ENCODE data around the gene CGNL1. TPM values are rescaled to one million over a fixed set of nuclear protein-coding genes. Genes with fewer than 3 reads are reported as not detected.

Gene CGNL1
- total RNA-seq, 8 experiments from 2014 or later, result 0.54 to 24.7 (median 0.82) TPM

GRCh38 chr15:57439128-57440027 is 63.1 kb downstream of the CGNL1 start:
- Histone ChIP-seq H3K4me3 (no peak overlapping the region), H3K4me1 (replicated peaks in 1 of 2) (no peaks in the 10 kb centered on the region), H3K27ac (no peak overlapping the region)
- WGBS, 10 experiments, result 67 to 100% (median 94%) methylated on average over 1 to 18 of the region's 26 CpGs
- ATAC-seq (replicated peaks in 6 of 8), result no peak
- in situ Hi-C loops (cut with MboI; ENCODE audit: low pct_unique_long_range_greater_than_20kb in 2 of 9, low sequenced_read_pairs in 9 of 9, unreplicated experiment in 9 of 9), result no loop called here

- WGBS, 10 experiments, result 62 to 100% (median 83%) methylated on average over 1 to 3 of the region's 3 CpGs; no CpG with 5 or more reads in 1 of the 10 experiments
- ATAC-seq (replicated peaks in 6 of 8), result no peak
- in situ Hi-C loops (cut with MboI; ENCODE audit: low pct_unique_long_range_greater_than_20kb in 2 of 9, low sequenced_read_pairs in 9 of 9, unreplicated experiment in 9 of 9), result no loop called here
- Histone ChIP-seq H3K4me3 (no peak overlapping the region), H3K4me1 (replicated peaks in 1 of 2) (no peaks in the 10 kb centered on the region), H3K27ac (no peak overlapping the region)
Measured at GRCh38 chr15:57440167-57440566, 63.9 kb downstream of the CGNL1 start.

- WGBS, 10 experiments, result 0 to 67% (median 0%) methylated on average over 1 of the region's 1 CpG; no CpG with 5 or more reads in 5 of the 10 experiments
- H3K27ac ChIP-seq, result no peak overlapping the region
- in situ Hi-C loops (cut with MboI; ENCODE audit: low pct_unique_long_range_greater_than_20kb in 2 of 9, low sequenced_read_pairs in 9 of 9, unreplicated experiment in 9 of 9), result no loop called here
- peak in 2 of 8 experiments; percentile 77 to 89 for ATAC-seq (replicated peaks in 6 of 8)
- H3K4me1 ChIP-seq (replicated peaks in 1 of 2), result peaks cover 0 to 1% of the 10 kb centered on the region in 2 donors
- no peak overlapping the region for H3K4me3 ChIP-seq
Measured at GRCh38 chr15:57440799-57441198, 64.5 kb downstream of the CGNL1 start.

- no peak for ATAC-seq (replicated peaks in 6 of 8)
- Histone ChIP-seq H3K4me1 (replicated peaks in 1 of 2) (peaks cover 0 to 2% of the 10 kb centered on the region in 2 donors), H3K4me3 (no peak overlapping the region), H3K27ac (no peak overlapping the region)
- in situ Hi-C loops (cut with MboI; ENCODE audit: low pct_unique_long_range_greater_than_20kb in 2 of 9, low sequenced_read_pairs in 9 of 9, unreplicated experiment in 9 of 9), result no loop called here
- WGBS, 10 experiments, result 68 to 100% (median 85%) methylated on average over 1 to 3 of the region's 3 CpGs; no CpG with 5 or more reads in 2 of the 10 experiments
Measured at GRCh38 chr15:57442335-57442734, 66.0 kb downstream of the CGNL1 start.

GRCh38 chr15:57443486-57443885 is 67.2 kb downstream of the CGNL1 start:
- Histone ChIP-seq H3K4me1 (replicated peaks in 1 of 2) (peaks cover 0 to 2% of the 10 kb centered on the region in 2 donors), H3K27ac (no peak overlapping the region), H3K4me3 (no peak overlapping the region)
- WGBS, 10 experiments, result 40 to 100% (median 93%) methylated on average over 1 to 8 of the region's 8 CpGs; no CpG with 5 or more reads in 1 of the 10 experiments
- in situ Hi-C loops (cut with MboI; ENCODE audit: low pct_unique_long_range_greater_than_20kb in 2 of 9, low sequenced_read_pairs in 9 of 9, unreplicated experiment in 9 of 9), result no loop called here
- no peak for ATAC-seq (replicated peaks in 6 of 8)

- in situ Hi-C loops (cut with MboI; ENCODE audit: low pct_unique_long_range_greater_than_20kb in 2 of 9, low sequenced_read_pairs in 9 of 9, unreplicated experiment in 9 of 9), result no loop called here
- peaks cover 0 to 2% of the 10 kb centered on the region in 2 donors for H3K4me1 ChIP-seq (replicated peaks in 1 of 2)
- WGBS, 10 experiments, result 7 to 100% (median 72%) methylated on average over 1 to 5 of the region's 5 CpGs
- H3K27ac ChIP-seq, result no peak overlapping the region
- ATAC-seq (replicated peaks in 6 of 8), result peak in 4 of 8 experiments; percentile 20 to 62 (median 30)
- H3K4me3 ChIP-seq, result no peak overlapping the region
Measured at GRCh38 chr15:57444877-57445513, 68.7 kb downstream of the CGNL1 start.

- Histone ChIP-seq H3K4me1 (replicated peaks in 1 of 2) (peaks cover 0 to 2% of the 10 kb centered on the region in 2 donors), H3K27ac (no peak overlapping the region), H3K4me3 (no peak overlapping the region)
- WGBS, 10 experiments, result 56 to 100% (median 73%) methylated on average over 1 of the region's 1 CpG; no CpG with 5 or more reads in 2 of the 10 experiments
- peak in 4 of 8 experiments; percentile 40 to 71 (median 54) for ATAC-seq (replicated peaks in 6 of 8)
- in situ Hi-C loops (cut with MboI; ENCODE audit: low pct_unique_long_range_greater_than_20kb in 2 of 9, low sequenced_read_pairs in 9 of 9, unreplicated experiment in 9 of 9), result no loop called here
Measured at GRCh38 chr15:57445872-57446271, 69.6 kb downstream of the CGNL1 start.

- WGBS, 10 experiments, result 57 to 96% (median 92%) methylated on average over 2 to 3 of the region's 3 CpGs
- in situ Hi-C loops (cut with MboI; ENCODE audit: low pct_unique_long_range_greater_than_20kb in 2 of 9, low sequenced_read_pairs in 9 of 9, unreplicated experiment in 9 of 9), result no loop called here
- Histone ChIP-seq H3K4me3 (no peak overlapping the region), H3K27ac (no peak overlapping the region), H3K4me1 (replicated peaks in 1 of 2) (peaks cover 0 to 2% of the 10 kb centered on the region in 2 donors)
- no peak for ATAC-seq (replicated peaks in 6 of 8)
Measured at GRCh38 chr15:57446393-57446792, 70.1 kb downstream of the CGNL1 start.

GRCh38 chr15:57451555-57451954 is 75.2 kb downstream of the CGNL1 start:
- in situ Hi-C loops (cut with MboI; ENCODE audit: low pct_unique_long_range_greater_than_20kb in 2 of 9, low sequenced_read_pairs in 9 of 9, unreplicated experiment in 9 of 9), result no loop called here
- H3K27ac ChIP-seq, result no peak overlapping the region
- no peaks in the 10 kb centered on the region for H3K4me1 ChIP-seq (replicated peaks in 1 of 2)
- no peak overlapping the region for H3K4me3 ChIP-seq
- ATAC-seq (replicated peaks in 6 of 8), result no peak

GRCh38 chr15:57452090-57452754 is 75.9 kb downstream of the CGNL1 start:
- no peaks in the 10 kb centered on the region for H3K4me1 ChIP-seq (replicated peaks in 1 of 2)
- no peak overlapping the region for H3K4me3 ChIP-seq
- no peak for ATAC-seq (replicated peaks in 6 of 8)
- 69 to 100% (median 90%) methylated on average over 2 to 11 of the region's 11 CpGs for WGBS, 10 experiments
- no peak overlapping the region for H3K27ac ChIP-seq
- in situ Hi-C loops (cut with MboI; ENCODE audit: low pct_unique_long_range_greater_than_20kb in 2 of 9, low sequenced_read_pairs in 9 of 9, unreplicated experiment in 9 of 9), result no loop called here

- Histone ChIP-seq H3K27ac (no peak overlapping the region), H3K4me3 (no peak overlapping the region), H3K4me1 (replicated peaks in 1 of 2) (no peaks in the 10 kb centered on the region)
- WGBS, 10 experiments, result 60 to 100% (median 83%) methylated on average over 1 to 2 of the region's 2 CpGs; no CpG with 5 or more reads in 3 of the 10 experiments
- no peak for ATAC-seq (replicated peaks in 6 of 8)
- in situ Hi-C loops (cut with MboI; ENCODE audit: low pct_unique_long_range_greater_than_20kb in 2 of 9, low sequenced_read_pairs in 9 of 9, unreplicated experiment in 9 of 9), result no loop called here
Measured at GRCh38 chr15:57455929-57456328, 79.6 kb downstream of the CGNL1 start.

- 33 to 77% (median 70%) methylated on average over 3 to 4 of the region's 4 CpGs; no CpG with 5 or more reads in 2 of the 10 experiments for WGBS, 10 experiments
- no peak overlapping the region for H3K27ac ChIP-seq
Measured at GRCh38 chr15:57456559-57456958, 80.3 kb downstream of the CGNL1 start.

GRCh38 chr15:57457726-57458125 is 81.4 kb downstream of the CGNL1 start:
- no peaks in the 10 kb centered on the region for H3K4me1 ChIP-seq (replicated peaks in 1 of 2)
- no peak overlapping the region for H3K4me3 ChIP-seq
- H3K27ac ChIP-seq, result no peak overlapping the region
- 83 to 90% (median 90%) methylated on average over 2 to 3 of the region's 3 CpGs; no CpG with 5 or more reads in 7 of the 10 experiments for WGBS, 10 experiments
- no peak for ATAC-seq (replicated peaks in 6 of 8)
- in situ Hi-C loops (cut with MboI; ENCODE audit: low pct_unique_long_range_greater_than_20kb in 2 of 9, low sequenced_read_pairs in 9 of 9, unreplicated experiment in 9 of 9), result no loop called here

More at GRCh38 chr15:57456559-57456958, 80.3 kb downstream of the CGNL1 start:
- H3K4me3 ChIP-seq, result no peak overlapping the region
- no peaks in the 10 kb centered on the region for H3K4me1 ChIP-seq (replicated peaks in 1 of 2)
- ATAC-seq (replicated peaks in 6 of 8), result no peak
- in situ Hi-C loops (cut with MboI; ENCODE audit: low pct_unique_long_range_greater_than_20kb in 2 of 9, low sequenced_read_pairs in 9 of 9, unreplicated experiment in 9 of 9), result no loop called here
